ENCODE data around the gene LHFPL5. TPM values are rescaled to one million over a fixed set of nuclear protein-coding genes. Genes with fewer than 3 reads are reported as not detected.

LHFPL5 gene
- total and polyA plus RNA-seq, 2 of the 8 experiments (the other 6 are each of a cell fraction or from before 2014, with no cell fraction given): 0.03 TPM; not detected in 1

GRCh38 chr6:35776364-35777215 lies 28.6 kb upstream of the LHFPL5 start, which contains the start of gene CLPSL2:
CLPSL2 (plus strand) TSS chr6:35776598; CDS start chr6:35776619, 21 bp downstream.
- H3K4me1 ChIP-seq (replicated peaks in 1 of 4; ENCODE audit: control insufficient read depth in 3 of 4, insufficient read depth in 4 of 4, low read length in 3 of 4): peaks cover 0 to 7% (median under 1%) of the 10 kb centered on the region in 4 experiments; a peak in 1 of 7 replicates
- no peaks in the 10 kb centered on the region for H3K9me3 ChIP-seq (ENCODE audit: insufficient read depth in 2 of 2, low read depth in 1 of 2, low read length in 1 of 2)
- peak within 1 kb of the TSS; percentile 60 for H4K8ac ChIP-seq (ENCODE audit: extremely low read depth, insufficient read depth, low read length)
- peak within 1 kb of the TSS; percentile 96 for H3K4ac ChIP-seq (replicated peaks; ENCODE audit: insufficient read length, low read depth, low read length)
- H4K20me1 ChIP-seq (replicated peaks in 1 of 2; ENCODE audit: control insufficient read depth in 1 of 2, insufficient read depth in 2 of 2, low read length in 2 of 2): no peaks in the 10 kb centered on the region
- no peak within 1 kb of the TSS for H3K23ac ChIP-seq (ENCODE audit: insufficient read length)
- H3K4me2 ChIP-seq (ENCODE audit: insufficient read depth in 1 of 2, low read depth in 2 of 2, low read length in 2 of 2): peak within 1 kb of the TSS; percentile 66 to 67
- FAIRE-seq: no peak
- ChIA-PET POLR2A (ENCODE audit: partially characterized antibody) (interaction anchor here (0.6 to 1.3 kb wide), 3 partner anchors 11 to 990 kb away, joined by 3 to 4 read pairs (median 3); no protein-coding TSS in a partner anchor), CTCF (ENCODE audit: partially characterized antibody) (interaction anchor here (0.6 to 1.0 kb wide), 3 partner anchors 20 to 110 kb away, joined by 3 read pairs; no protein-coding TSS in a partner anchor)
- H3K27me3 ChIP-seq (replicated peaks in 1 of 4; ENCODE audit: control insufficient read depth in 3 of 4, extremely low read depth in 1 of 4, insufficient read depth in 3 of 4, low read length in 3 of 4): peaks cover 0 to 8% (median 3%) of the 10 kb centered on the region in 4 experiments; a peak in 4 of 7 replicates
- no peak within 1 kb of the TSS for H4K5ac ChIP-seq (ENCODE audit: insufficient read length, low read depth, low read length)
- WGBS, 2 experiments (ENCODE audit: extremely low coverage in 1 of 2, insufficient coverage in 1 of 2, insufficient read length in 1 of 2, insufficient replicate concordance in 2 of 2, low coverage in 1 of 2, low lambda C conversion rate in 2 of 2, missing lambda C conversion rate in 1 of 2): 4% methylated on average over 34 of the region's 56 CpGs; no CpG with 5 or more reads in 1 of the 2 experiments
- H3K9ac ChIP-seq (replicated peaks in 1 of 4; ENCODE audit: extremely low read depth in 1 of 4, low read depth in 3 of 4, low read length in 3 of 4): peak within 1 kb of the TSS in 1 of 4 experiments; percentile 14; a peak in 3 of 7 replicates
- no peak within 1 kb of the TSS for H2BK20ac ChIP-seq (ENCODE audit: low read length)
- H3K14ac ChIP-seq (ENCODE audit: insufficient read length): no peak within 1 kb of the TSS
- H3K4me3 ChIP-seq (ENCODE audit: extremely low read depth in 1 of 4, insufficient read depth in 2 of 4, low read depth in 3 of 4, low read length in 4 of 4): peak within 1 kb of the TSS; percentile 27 to 67 (median 40)
- peak within 1 kb of the TSS; percentile 87 for H3K18ac ChIP-seq (ENCODE audit: extremely low read depth, low read length)
- peaks cover 5% of the 10 kb centered on the region for H3K23me2 ChIP-seq (ENCODE audit: low read depth, low read length)
- H3K56ac ChIP-seq (replicated peaks; ENCODE audit: insufficient read length, low read depth, low read length): no peak within 1 kb of the TSS
- peak in 1 of 2 experiments; percentile 83 for DNase-seq (ENCODE audit: low read depth in 1 of 2, low spot score in 2 of 2)
- H3K27ac ChIP-seq (ENCODE audit: low read depth, low read length): no peak within 1 kb of the TSS
- no peak within 1 kb of the TSS for H2AFZ ChIP-seq (ENCODE audit: low read length)
- H2BK5ac ChIP-seq (ENCODE audit: low read depth, low read length): no peak within 1 kb of the TSS
- peak within 1 kb of the TSS; percentile 97 for H2BK15ac ChIP-seq (ENCODE audit: low read length)
- no peaks in the 10 kb centered on the region for H3K79me2 ChIP-seq (ENCODE audit: control insufficient read depth in 1 of 2, insufficient read depth in 2 of 2, low read length in 2 of 2)
- H2BK120ac ChIP-seq (replicated peaks; ENCODE audit: low read depth, low read length): no peak within 1 kb of the TSS
- H3K79me1 ChIP-seq (ENCODE audit: low read depth, low read length): no peaks in the 10 kb centered on the region
- no peaks in the 10 kb centered on the region for H3K36me3 ChIP-seq (ENCODE audit: control insufficient read depth in 2 of 4, insufficient read depth in 4 of 4, low read length in 3 of 4)
- H4K91ac ChIP-seq (replicated peaks; ENCODE audit: insufficient read length, low read length): peak within 1 kb of the TSS; percentile 47
- 0 out of 2 replicates have a peak within 1 kb of the TSS, but pooled peaks have one; percentile 60 for H2BK12ac ChIP-seq (ENCODE audit: low read depth, low read length)
- H2AK5ac ChIP-seq (ENCODE audit: low read depth, low read length): no peak within 1 kb of the TSS
- TF ChIP-seq USF2 (IDR thresholded peaks at IDR 0.05; ENCODE audit: low read length) (peak; percentile 83), CTBP2 (IDR thresholded peaks at IDR 0.05; ENCODE audit: borderline replicate concordance, insufficient read depth, insufficient read length, low read length) (no peak), TBP (IDR thresholded peaks at IDR 0.05; ENCODE audit: low read depth, low read length) (peak; percentile 57; the same call in 1 of the 2 replicates), KDM1A (IDR thresholded peaks at IDR 0.05; ENCODE audit: borderline replicate concordance, low read length) (no peak), MAX (IDR thresholded peaks at IDR 0.05) (peak; percentile 92), GTF2F1 (IDR thresholded peaks at IDR 0.05; ENCODE audit: borderline replicate concordance, low read depth, low read length) (no peak), FOSL1 (IDR thresholded peaks at IDR 0.05; ENCODE audit: insufficient read depth, low read depth, low read length) (no peak), CBX5 (IDR thresholded peaks at IDR 0.05; ENCODE audit: low read depth, low read length) (no peak)

Data from H1 (cell line).